Activated gamma-delta T cell treated with anti-CD3 and anti-CD28 coated beads, Interleukin-2, amount 50 U/mL, for 16 hours (primary cell): ENCODE measurements around the gene PPP2R2C.

ENCODE experiments used
- DNase-seq: peaks from one replicate; pipeline ENCODE4 v3.0.0-alpha.2; 2020; ENCODE audit warnings: low read depth

Gene PPP2R2C

GRCh38 chr4:6401797-6402196 is 70.6 kb downstream of the PPP2R2C start:
- DNase-seq, result no peak

- no peak for DNase-seq
Observed at GRCh38 chr4:6396696-6397236, 75.6 kb downstream of the PPP2R2C start.

- no peak for DNase-seq
Observed at GRCh38 chr4:6395466-6396228, 76.8 kb downstream of the PPP2R2C start.

DNA sequence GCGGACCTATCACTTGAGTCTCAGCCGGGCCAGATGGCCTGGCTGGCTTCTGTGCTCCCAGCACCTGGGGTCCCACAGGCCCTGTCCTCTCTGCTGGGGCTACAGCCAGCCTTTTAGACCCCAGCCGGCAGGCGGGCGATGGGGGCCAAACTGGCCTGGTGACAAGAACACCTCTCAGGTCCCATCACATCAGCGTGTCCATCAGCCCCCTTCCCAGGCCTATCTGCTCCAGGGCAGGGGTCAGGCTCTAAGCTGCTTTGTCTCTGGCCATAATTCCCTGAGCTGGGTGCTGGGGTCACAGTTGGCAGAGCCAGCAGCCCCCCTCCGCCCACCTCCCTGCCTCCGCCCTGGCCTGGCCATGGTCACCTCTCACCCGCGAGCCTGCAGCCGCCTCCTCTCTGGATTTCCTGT is 77.7 kb downstream of the PPP2R2C start:
- DNase-seq, result no peak

DNA sequence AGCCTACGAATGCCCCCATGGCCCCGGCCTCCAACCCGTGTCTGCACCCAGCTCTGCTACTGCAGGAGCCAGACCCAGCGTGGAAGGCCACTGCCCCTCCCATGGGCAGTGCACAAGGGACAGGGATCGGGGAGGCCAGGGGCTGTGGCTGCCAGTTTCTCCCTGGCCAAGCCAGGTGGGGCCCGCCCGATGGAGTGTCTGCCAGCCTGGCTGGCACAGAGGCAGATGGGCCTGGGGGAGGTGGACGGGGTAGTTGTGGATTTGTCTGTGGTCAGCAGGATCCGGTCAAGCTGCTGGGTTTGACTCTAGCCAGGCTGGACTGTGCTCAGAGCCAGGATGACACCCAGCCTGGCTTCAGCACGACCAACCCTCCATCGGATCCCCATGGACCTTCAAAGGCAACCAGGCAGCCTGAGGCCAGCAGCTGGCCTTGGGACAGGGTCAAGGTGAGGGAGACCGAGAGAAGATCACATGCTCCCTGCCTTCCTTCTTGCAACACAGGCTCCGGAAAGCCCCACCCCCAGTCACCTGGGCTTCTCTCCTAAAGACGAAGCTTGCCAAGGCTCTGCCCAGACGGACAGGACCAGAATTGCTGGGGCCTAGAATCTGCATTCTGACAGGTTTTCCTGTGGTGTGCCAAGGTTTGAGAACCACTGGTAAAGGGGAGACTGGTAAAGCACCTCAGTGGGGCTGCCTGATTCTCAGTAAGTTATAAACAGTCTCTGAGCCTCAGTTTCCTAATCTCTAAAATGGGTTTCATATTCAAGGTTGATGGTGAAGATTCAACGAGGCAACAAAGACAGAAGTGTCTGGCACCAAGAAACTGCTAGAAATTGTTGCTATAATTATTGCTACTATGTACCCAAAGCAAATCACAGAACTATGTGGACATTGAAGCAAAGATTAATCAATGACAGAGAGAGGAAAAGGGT is 78.6 kb downstream of the PPP2R2C start:
- no peak for DNase-seq

GRCh38 chr4:6393066-6393465 is 79.3 kb downstream of the PPP2R2C start:
- DNase-seq, result no peak

- no peak for DNase-seq
Observed at GRCh38 chr4:6392407-6392806, 80.0 kb downstream of the PPP2R2C start.

DNA sequence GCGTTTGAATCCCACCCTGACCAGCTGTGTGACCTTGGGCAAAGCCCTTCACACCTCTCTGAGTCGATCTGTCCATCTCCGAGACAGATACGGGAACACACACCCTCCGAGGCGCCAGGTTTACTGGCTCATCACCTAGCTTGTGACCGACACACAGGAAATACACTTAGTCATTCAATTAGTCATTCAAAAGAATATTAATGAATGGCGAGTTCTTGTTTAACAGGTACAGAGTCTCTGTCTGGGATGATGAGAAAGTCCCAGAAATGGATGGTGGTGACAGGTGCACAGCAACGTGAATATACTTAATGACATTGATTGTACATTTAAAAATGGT is 80.6 kb downstream of the PPP2R2C start:
- no peak for DNase-seq

DNA sequence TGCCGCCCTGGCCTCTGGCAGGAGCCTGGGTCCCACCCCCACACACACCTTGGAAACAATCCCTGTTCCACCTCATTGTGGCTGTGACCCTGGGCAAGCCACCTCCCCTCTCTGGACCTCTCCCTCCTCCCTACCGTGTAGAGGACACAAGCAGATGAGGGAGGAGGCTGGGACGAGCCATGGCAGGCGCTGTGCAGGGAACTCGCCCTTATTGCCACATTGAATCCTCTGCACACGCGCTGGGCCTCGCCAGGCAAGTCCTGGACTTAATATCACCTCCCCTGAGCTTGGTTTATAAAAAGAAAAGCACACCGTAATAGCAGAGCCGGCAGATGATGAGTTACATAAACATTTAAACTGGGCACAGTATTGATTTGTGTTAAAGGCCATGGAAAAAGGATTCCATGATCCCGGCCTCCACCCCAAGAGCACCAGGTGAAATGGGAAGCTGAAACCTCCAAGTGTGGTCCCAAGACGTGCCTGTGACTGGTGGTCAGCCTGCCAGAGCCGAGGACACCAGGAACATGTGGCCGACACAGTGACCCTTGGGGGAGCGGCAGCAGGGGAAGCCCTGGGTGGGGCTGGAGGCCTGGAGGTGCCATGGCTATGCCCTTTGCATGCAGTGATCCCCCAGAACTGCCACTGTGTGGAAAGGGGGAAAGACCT is 81.1 kb downstream of the PPP2R2C start:
- no peak for DNase-seq

GRCh38 chr4:6390356-6390755 is 82.1 kb downstream of the PPP2R2C start:
- DNase-seq, result no peak

DNA sequence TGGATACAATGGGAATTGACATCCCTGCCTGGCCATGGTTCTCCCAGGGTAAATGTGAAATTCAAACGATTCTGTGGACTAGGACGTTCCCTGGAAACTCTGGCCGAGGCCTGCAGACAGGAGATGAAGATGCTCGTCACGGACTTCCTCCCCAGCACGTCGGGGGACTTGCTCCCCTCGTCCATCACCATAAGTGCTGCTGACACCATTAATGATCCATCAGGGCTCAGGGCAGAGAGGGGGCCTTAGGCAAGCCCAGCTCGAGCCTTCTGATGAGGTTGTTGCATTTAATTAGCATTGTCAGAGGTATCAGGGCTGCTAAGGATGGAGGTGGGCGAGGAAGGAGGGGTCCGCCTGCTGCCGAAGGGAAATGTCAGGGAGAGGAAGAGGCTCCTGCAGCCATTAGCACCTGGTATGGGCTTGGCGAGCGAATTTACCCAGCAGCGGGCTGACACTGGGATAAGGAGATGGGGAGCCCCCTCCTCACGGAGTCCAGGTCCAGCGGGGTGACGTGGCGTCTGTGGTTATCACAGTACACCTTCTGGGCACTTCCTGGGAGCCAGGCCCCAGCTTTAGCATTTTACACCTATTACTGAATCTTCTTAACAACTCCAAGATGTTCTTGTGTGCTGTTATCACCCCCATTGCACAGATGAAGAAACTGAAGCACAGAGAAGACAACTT is 83.1 kb downstream of the PPP2R2C start:
- no peak for DNase-seq

DNA sequence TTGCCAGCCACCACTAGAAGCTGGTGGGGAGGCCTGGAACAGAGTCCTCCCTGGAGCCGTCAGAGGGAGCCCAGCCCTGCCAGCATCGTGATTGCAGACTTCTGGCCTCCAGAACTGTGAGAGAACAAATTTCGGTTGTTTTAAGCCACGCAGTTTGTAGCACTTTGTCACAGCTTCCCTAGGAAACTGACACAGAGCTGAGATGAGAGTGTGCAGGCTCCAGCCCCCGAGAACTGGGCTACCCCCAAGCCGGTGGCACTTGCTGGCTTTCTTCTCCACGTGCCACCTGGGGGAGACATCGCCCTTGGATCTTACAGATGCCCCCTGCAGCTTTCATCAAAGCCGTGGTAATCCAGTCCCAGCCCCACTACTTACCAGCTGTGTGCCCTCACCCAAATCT is 83.7 kb downstream of the PPP2R2C start:
- DNase-seq, result no peak

DNA sequence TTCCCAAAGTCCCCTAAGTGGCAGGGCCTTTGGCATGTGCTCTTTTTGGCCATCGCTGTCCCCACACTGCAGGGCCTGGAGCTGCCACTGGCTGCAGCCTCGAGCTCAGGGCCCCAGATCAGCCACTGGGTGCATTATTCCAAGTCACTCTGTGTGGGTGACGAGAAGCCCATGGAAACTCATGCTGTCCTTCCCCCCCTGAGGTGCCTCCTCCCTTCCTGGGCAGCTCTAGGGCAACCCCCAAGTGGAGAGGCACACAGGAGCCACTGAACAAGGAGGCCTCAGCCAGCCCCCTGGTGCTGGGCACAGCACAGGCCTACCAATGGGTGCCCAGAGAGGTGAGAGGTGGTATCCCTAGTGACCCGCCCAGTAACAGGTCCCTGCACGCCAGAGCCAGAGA is 84.5 kb downstream of the PPP2R2C start:
- DNase-seq, result no peak

DNA sequence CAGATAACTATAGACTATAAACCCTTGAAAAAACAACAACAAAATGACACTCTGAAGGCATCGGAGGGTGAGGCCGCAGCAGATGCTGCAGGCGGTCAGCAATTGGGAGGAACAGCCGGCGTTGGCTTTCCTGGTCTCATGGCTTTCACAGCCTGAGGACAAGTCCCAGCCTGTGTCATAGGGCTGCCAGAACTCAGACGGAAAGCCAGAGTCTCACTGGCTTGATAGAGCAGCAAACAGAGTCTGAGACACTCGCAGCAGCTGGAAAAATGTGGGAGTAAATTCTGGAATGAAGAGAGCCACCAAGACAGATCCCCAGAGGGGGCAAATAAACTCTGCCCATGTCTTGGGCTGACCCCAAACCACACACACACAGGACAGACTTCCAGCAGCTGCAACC is 86.3 kb downstream of the PPP2R2C start:
- DNase-seq, result no peak

DNA sequence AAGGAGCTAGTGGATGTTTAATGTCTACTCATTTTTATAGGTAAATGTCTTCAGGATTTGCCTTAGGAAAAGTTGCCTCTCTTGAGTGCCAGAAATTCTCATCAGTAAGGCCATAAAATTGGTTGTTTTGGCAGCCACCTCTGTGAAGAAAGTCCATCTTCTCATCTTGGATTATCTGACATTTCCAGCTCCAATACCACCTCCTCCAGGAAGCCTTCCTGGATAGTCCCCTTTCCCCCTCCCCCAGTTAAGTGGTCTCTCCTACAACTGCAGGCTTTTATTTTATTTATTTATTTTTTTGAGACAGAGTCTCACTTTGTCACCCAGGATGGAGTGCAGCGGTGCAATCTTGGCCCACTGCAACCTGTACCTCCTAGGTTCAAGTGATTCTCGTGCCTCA is 87.1 kb downstream of the PPP2R2C start:
- no peak for DNase-seq

- DNase-seq, result no peak
Observed at GRCh38 chr4:6384541-6384940, 87.9 kb downstream of the PPP2R2C start.

DNA sequence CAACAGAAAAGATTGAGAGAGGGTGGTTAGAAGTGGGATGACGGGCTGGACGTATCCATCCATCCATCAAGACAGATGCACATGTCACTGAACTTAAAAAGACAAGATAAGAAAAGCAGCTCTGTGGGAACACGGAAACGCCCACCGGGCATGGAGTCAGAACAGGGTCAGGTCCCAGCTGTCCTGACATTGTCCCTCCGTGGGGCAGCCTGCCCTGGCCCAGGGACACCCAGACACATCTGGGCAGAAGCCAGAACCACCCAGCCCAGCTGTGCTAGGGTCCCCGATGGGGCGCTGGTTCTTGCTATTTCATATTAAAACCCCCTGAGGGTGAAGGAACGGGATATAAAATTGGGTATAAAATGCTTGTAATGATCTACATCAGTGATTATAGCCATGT is 88.5 kb downstream of the PPP2R2C start:
- no peak for DNase-seq

GRCh38 chr4:6383009-6383404 is 89.4 kb downstream of the PPP2R2C start:
- DNase-seq, result no peak

DNA sequence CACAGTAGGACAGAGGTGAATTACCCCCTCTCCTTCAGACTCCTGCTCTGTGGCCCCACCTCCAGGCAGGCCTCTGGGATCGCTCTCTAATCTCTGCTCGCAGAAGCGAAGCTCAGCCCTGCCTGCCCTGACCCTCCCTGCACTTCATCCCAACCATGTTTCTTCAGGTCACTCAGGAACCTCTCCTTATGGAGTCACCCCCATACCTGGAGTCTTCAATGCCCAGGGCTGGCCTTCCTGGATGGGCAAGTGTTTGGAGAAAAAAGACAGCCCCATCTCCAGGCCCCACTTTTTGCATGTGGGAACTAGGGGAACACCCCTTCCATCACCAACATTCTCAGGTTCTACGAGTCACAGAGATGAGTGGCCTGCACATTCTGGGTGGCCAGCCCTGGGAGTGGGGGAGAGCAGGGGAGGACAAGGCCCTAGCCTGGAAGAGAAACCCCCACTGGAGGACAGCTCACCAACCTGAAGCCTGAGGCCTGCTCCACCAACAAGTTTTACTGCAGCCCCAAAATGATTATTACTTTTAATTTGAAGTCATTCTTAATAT is 90.8 kb downstream of the PPP2R2C start:
- no peak for DNase-seq

DNA sequence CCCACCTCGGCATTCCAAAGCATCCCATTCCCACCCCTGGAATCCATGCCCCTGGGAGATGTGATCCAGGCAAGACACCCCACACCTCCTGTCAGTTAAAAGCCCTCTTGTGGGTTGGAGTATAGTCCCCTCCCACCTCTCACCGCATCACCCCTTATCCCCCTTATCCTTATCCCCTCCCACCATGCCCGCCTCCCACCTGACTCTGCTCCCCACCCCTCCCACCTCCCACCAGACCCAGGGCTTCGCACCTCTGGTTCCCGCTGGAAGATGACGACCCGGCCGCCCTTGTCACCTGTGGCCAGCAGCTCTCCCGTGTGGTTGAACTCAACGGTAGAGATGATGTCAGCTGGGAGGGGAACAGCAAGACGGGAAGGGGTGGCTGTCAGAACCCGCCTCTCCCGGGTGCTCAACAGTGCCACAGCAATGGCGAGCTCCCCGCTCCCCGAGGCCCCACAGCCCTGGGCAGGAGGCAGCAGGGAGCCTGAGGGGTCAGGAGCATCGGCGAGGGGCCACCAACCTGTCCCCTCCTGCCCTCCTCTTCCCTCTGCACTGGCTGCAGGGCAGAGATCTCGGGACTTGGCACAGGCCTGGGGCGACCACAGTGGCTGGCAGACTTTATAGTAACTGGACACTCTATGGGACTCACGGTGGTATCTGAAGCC is 91.5 kb downstream of the PPP2R2C start:
- DNase-seq, result no peak
